Stimulated activated CD8-positive, alpha-beta memory T cell treated with anti-CD3 and anti-CD28 coated beads, Interleukin-15, amount 100 ng/mL, for 4 hours (primary cell): ENCODE measurements around the gene SPSB3.
A peak's percentile ranks its signal among the peaks of the same experiment; 100 is the strongest.
"Not testable (repeated sequence)": the region's sequence is repeated elsewhere in the genome, so short reads cannot be mapped to it uniquely, and the experiment has no call there.

Source experiments
- DNase-seq, 2 donors: peaks; one replicate each; pipeline ENCODE4 v3.0.0-alpha.2; 2020; ENCODE audit warnings: low read depth in 2 of 2

SPSB3 gene

GRCh38 chr16:1816396-1817275 lies 34.3 kb upstream of the SPSB3 start:
- no peak for DNase-seq

GRCh38 chr16:1815461-1815860 lies 33.1 kb upstream of the SPSB3 start:
- DNase-seq = no peak

GRCh38 chr16:1812732-1813163 lies 30.4 kb upstream of the SPSB3 start:
- peak in 1 of 2 donors; percentile 3 for DNase-seq

- DNase-seq = no peak
Measured at GRCh38 chr16:1810536-1810935, 28.2 kb upstream of the SPSB3 start.

GRCh38 chr16:1810106-1810505 lies 27.7 kb upstream of the SPSB3 start:
- DNase-seq = no peak

- DNase-seq = no peak
Measured at GRCh38 chr16:1809281-1809801, 27.0 kb upstream of the SPSB3 start.

- no peak for DNase-seq
Measured at GRCh38 chr16:1808691-1809090, 26.3 kb upstream of the SPSB3 start.

GRCh38 chr16:1807626-1808025 lies 25.3 kb upstream of the SPSB3 start:
- no peak for DNase-seq

- DNase-seq = no peak
Measured at GRCh38 chr16:1800701-1801100, 18.3 kb upstream of the SPSB3 start.

GRCh38 chr16:1799263-1799662 lies 16.9 kb upstream of the SPSB3 start:
- DNase-seq = not testable (repeated sequence)

GRCh38 chr16:1794908-1795666 lies 12.7 kb upstream of the SPSB3 start:
- no peak for DNase-seq

- DNase-seq = no peak
Measured at GRCh38 chr16:1794221-1794871, 12.0 kb upstream of the SPSB3 start.

GRCh38 chr16:1793578-1794220 lies 11.3 kb upstream of the SPSB3 start, which contains the start of gene IGFALS:
Gene IGFALS, minus strand, starts transcription at chr16:1793705. Its CDS starts 53 bp downstream, at chr16:1793652.
- DNase-seq = no peak

GRCh38 chr16:1792836-1793577 lies 10.6 kb upstream of the SPSB3 start:
- no peak for DNase-seq

GRCh38 chr16:1791943-1792812 lies 9.8 kb upstream of the SPSB3 start:
- no peak for DNase-seq

GRCh38 chr16:1791256-1791942 lies 9.0 kb upstream of the SPSB3 start:
- no peak for DNase-seq

GRCh38 chr16:1790611-1791255 lies 8.4 kb upstream of the SPSB3 start:
- no peak for DNase-seq

- DNase-seq = no peak
Measured at GRCh38 chr16:1790261-1790610, 7.9 kb upstream of the SPSB3 start.

GRCh38 chr16:1789643-1790045 lies 7.3 kb upstream of the SPSB3 start:
- no peak for DNase-seq
